Measurements from ENCODE around the gene ITGB1. TPM values are rescaled to one million over a fixed set of nuclear protein-coding genes. Genes with fewer than 3 reads are reported as not detected.

Gene ITGB1
- total and polyA plus RNA-seq, 9 of the 15 experiments (the other 6 are each of a cell fraction or from before 2014, with no cell fraction given), result 40.2 to 194 (median 155) TPM

DNA sequence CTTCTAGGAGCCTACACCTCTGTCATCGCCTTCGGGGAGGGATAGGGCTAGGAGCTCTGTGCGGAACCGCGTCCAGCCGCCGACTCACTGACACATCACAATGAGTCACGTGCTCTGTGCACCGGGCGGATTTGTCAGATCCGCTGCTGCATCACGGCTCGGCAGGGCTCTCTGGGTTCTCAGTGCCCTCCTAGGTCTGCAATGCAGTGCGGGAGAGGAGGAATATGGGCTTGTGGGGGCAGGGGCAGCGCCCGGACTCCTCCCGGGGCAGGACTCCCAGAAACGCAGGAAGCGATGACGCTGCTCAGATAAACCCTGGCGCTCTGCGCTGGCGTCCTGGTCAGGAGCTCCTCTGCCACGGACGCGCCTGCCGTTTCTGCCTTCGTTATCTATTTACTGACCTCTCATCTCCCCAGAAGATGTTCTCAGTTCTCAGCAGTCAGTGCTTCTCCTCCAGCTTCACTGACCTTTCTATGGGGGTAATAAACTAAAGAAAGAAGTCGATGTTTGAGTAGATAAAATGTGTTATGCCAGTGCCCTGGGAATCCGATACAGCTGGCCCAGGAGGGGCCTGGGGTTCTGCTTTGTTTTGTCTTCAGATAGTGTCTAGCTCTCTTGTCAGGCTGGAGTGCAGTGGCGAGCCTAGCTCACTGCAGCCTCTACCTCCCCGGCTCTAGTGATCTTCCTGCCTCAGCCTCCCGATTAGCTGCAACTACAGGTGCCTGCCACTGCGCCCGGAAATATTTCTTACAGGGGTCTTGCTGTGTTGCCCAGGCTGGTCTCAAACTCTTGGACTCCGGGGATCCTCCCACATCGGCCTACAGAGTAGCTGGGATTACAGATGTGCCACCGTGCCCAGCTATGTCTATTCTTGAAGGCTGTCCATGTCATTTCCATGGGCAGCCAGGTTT, 22.8 kb upstream of the ITGB1 start (continued):
- TF ChIP-seq ZNF830 (CRISPR knock-in tag; IDR thresholded peaks at IDR 0.05), result no peak
- TF ChIP-seq, protein P1, sequence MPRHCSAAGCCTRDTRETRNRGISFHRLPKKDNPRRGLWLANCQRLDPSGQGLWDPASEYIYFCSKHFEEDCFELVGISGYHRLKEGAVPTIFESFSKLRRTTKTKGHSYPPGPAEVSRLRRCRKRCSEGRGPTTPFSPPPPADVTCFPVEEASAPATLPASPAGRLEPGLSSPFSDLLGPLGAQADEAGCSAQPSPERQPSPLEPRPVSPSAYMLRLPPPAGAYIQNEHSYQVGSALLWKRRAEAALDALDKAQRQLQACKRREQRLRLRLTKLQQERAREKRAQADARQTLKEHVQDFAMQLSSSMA (CRISPR knock-in tag; IDR thresholded peaks at IDR 0.05), result no peak
- TF ChIP-seq PML (IDR thresholded peaks at IDR 0.05; ENCODE audit: low read length), result no peak
- peak in 1 of 2 experiments; percentile 83; a peak in 2 of 4 replicates for TF ChIP-seq TRIM24 (IDR thresholded peaks at IDR 0.05)
- no peak for TF ChIP-seq MCM3 (IDR thresholded peaks at IDR 0.05)
- TF ChIP-seq, protein P2, sequence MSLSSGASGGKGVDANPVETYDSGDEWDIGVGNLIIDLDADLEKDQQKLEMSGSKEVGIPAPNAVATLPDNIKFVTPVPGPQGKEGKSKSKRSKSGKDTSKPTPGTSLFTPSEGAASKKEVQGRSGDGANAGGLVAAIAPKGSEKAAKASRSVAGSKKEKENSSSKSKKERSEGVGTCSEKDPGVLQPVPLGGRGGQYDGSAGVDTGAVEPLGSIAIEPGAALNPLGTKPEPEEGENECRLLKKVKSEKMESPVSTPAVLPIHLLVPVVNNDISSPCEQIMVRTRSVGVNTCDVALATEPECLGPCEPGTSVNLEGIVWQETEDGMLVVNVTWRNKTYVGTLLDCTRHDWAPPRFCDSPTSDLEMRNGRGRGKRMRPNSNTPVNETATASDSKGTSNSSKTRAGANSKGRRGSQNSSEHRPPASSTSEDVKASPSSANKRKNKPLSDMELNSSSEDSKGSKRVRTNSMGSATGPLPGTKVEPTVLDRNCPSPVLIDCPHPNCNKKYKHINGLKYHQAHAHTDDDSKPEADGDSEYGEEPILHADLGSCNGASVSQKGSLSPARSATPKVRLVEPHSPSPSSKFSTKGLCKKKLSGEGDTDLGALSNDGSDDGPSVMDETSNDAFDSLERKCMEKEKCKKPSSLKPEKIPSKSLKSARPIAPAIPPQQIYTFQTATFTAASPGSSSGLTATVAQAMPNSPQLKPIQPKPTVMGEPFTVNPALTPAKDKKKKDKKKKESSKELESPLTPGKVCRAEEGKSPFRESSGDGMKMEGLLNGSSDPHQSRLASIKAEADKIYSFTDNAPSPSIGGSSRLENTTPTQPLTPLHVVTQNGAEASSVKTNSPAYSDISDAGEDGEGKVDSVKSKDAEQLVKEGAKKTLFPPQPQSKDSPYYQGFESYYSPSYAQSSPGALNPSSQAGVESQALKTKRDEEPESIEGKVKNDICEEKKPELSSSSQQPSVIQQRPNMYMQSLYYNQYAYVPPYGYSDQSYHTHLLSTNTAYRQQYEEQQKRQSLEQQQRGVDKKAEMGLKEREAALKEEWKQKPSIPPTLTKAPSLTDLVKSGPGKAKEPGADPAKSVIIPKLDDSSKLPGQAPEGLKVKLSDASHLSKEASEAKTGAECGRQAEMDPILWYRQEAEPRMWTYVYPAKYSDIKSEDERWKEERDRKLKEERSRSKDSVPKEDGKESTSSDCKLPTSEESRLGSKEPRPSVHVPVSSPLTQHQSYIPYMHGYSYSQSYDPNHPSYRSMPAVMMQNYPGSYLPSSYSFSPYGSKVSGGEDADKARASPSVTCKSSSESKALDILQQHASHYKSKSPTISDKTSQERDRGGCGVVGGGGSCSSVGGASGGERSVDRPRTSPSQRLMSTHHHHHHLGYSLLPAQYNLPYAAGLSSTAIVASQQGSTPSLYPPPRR (CRISPR knock-in tag; IDR thresholded peaks at IDR 0.05; ENCODE audit: borderline replicate concordance), result no peak
- TF ChIP-seq, protein P3, sequence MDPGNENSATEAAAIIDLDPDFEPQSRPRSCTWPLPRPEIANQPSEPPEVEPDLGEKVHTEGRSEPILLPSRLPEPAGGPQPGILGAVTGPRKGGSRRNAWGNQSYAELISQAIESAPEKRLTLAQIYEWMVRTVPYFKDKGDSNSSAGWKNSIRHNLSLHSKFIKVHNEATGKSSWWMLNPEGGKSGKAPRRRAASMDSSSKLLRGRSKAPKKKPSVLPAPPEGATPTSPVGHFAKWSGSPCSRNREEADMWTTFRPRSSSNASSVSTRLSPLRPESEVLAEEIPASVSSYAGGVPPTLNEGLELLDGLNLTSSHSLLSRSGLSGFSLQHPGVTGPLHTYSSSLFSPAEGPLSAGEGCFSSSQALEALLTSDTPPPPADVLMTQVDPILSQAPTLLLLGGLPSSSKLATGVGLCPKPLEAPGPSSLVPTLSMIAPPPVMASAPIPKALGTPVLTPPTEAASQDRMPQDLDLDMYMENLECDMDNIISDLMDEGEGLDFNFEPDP (CRISPR knock-in tag; IDR thresholded peaks at IDR 0.05), result no peak
- TF ChIP-seq ZC3H4 (CRISPR knock-in tag; IDR thresholded peaks at IDR 0.05; ENCODE audit: borderline replicate concordance), result no peak
- TF ChIP-seq, protein P4, sequence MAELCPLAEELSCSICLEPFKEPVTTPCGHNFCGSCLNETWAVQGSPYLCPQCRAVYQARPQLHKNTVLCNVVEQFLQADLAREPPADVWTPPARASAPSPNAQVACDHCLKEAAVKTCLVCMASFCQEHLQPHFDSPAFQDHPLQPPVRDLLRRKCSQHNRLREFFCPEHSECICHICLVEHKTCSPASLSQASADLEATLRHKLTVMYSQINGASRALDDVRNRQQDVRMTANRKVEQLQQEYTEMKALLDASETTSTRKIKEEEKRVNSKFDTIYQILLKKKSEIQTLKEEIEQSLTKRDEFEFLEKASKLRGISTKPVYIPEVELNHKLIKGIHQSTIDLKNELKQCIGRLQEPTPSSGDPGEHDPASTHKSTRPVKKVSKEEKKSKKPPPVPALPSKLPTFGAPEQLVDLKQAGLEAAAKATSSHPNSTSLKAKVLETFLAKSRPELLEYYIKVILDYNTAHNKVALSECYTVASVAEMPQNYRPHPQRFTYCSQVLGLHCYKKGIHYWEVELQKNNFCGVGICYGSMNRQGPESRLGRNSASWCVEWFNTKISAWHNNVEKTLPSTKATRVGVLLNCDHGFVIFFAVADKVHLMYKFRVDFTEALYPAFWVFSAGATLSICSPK (IDR thresholded peaks at IDR 0.05; ENCODE audit: borderline replicate concordance), result no peak
- no peak for TF ChIP-seq ESRRA (IDR thresholded peaks at IDR 0.05; ENCODE audit: borderline replicate concordance, low read depth)
- TF ChIP-seq GABPB2 (CRISPR knock-in tag; conservative IDR thresholded peaks at IDR 0.05), result no peak
- TF ChIP-seq, protein P5, sequence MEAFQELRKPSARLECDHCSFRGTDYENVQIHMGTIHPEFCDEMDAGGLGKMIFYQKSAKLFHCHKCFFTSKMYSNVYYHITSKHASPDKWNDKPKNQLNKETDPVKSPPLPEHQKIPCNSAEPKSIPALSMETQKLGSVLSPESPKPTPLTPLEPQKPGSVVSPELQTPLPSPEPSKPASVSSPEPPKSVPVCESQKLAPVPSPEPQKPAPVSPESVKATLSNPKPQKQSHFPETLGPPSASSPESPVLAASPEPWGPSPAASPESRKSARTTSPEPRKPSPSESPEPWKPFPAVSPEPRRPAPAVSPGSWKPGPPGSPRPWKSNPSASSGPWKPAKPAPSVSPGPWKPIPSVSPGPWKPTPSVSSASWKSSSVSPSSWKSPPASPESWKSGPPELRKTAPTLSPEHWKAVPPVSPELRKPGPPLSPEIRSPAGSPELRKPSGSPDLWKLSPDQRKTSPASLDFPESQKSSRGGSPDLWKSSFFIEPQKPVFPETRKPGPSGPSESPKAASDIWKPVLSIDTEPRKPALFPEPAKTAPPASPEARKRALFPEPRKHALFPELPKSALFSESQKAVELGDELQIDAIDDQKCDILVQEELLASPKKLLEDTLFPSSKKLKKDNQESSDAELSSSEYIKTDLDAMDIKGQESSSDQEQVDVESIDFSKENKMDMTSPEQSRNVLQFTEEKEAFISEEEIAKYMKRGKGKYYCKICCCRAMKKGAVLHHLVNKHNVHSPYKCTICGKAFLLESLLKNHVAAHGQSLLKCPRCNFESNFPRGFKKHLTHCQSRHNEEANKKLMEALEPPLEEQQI (IDR thresholded peaks at IDR 0.05), result no peak; the same call in 1 of the 2 replicates
- TF ChIP-seq ELF4 (CRISPR knock-in tag; IDR thresholded peaks at IDR 0.05), result no peak
- TF ChIP-seq, protein P6, sequence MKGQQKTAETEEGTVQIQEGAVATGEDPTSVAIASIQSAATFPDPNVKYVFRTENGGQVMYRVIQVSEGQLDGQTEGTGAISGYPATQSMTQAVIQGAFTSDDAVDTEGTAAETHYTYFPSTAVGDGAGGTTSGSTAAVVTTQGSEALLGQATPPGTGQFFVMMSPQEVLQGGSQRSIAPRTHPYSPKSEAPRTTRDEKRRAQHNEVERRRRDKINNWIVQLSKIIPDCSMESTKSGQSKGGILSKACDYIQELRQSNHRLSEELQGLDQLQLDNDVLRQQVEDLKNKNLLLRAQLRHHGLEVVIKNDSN (CRISPR knock-in tag; IDR thresholded peaks at IDR 0.05), result peak; percentile 98
